H1 (cell line): ENCODE results near the gene ATG16L2. TPM values are rescaled to one million over a fixed set of nuclear protein-coding genes. Genes with fewer than 3 reads are reported as not detected.

ENCODE experiments used
- CTCF ChIA-PET: fragments of 300-600 bp; sonication (Branson Sonifier 250); formaldehyde crosslinking; loops from one replicate; lab custom pipeline; 2021; ENCODE audit not compliant: partially characterized antibody; lab: Charles Lee
- POLR2A ChIA-PET: fragments of 300-600 bp; sonication (Branson Sonifier 250); formaldehyde crosslinking; loops from one replicate; lab custom pipeline; 2021; ENCODE audit warnings: inconsistent platforms; ENCODE audit not compliant: partially characterized antibody; lab: Charles Lee
- DNase-seq, 2 experiments: peaks; one replicate each; pipeline versions ENCODE4 v3.0.0 to v3.0.0-alpha.2; 2010 to 2022; ENCODE audit warnings: low spot score in 2 of 2, low read depth in 1 of 2, mixed read lengths in 1 of 2
- FAIRE-seq: peaks from 2 replicates; lab custom pipeline; 2011; peaks lifted over from hg19 to GRCh38; lab: Jason Lieb, UNC
- H2AFZ ChIP-seq: 2 replicates; pipeline ENCODE4 v1.8.1; 2012; ENCODE audit warnings: low read length, inconsistent platforms
- H2AK5ac ChIP-seq: 2 replicates; pipeline ENCODE4 v1.6.1; 2013; ENCODE audit warnings: low read depth, low read length
- H2BK120ac ChIP-seq: replicated peaks from 2 replicates; pipeline ENCODE3; 2013; ENCODE audit warnings: low read depth, low read length, inconsistent platforms
- H2BK12ac ChIP-seq: 2 replicates; pipeline ENCODE4 v1.6.1; 2013; ENCODE audit warnings: low read depth, low read length
- H2BK15ac ChIP-seq: 2 replicates; pipeline ENCODE4 v1.6.1; 2013; ENCODE audit warnings: low read length
- H2BK20ac ChIP-seq: 2 replicates; pipeline ENCODE4 v1.6.1; 2013; ENCODE audit warnings: low read length
- H2BK5ac ChIP-seq: 2 replicates; pipeline ENCODE4 v1.6.1; 2013; ENCODE audit warnings: low read depth, low read length
- H3K14ac ChIP-seq: 2 replicates; pipeline ENCODE4 v1.6.1; 2013; ENCODE audit warnings: inconsistent platforms; ENCODE audit not compliant: insufficient read length
- H3K18ac ChIP-seq: 2 replicates; pipeline ENCODE4 v1.6.1; 2013; ENCODE audit warnings: low read length; ENCODE audit errors: extremely low read depth
- H3K23ac ChIP-seq: 2 replicates; pipeline ENCODE4 v1.6.1; 2013; ENCODE audit warnings: inconsistent platforms; ENCODE audit not compliant: insufficient read length
- H3K23me2 ChIP-seq: 2 replicates; pipeline ENCODE4 v1.6.1; 2013; ENCODE audit warnings: low read depth, low read length
- H3K27ac ChIP-seq: 2 replicates; pipeline ENCODE4 v1.6.1; 2011; ENCODE audit warnings: low read depth, low read length, inconsistent platforms
- H3K27me3 ChIP-seq, 4 experiments: replicated peaks in 1 of 4; 1 replicate in 1 of 4; 2 replicates in 3 of 4; pipeline versions ENCODE4 v1.6.1 to v1.8.1; 2011 to 2013; ENCODE audit warnings: low read length in 3 of 4, mild to moderate bottlenecking in 3 of 4, inconsistent platforms in 2 of 4, mixed read lengths in 2 of 4, moderate library complexity in 1 of 4; ENCODE audit not compliant: control insufficient read depth in 3 of 4, insufficient read depth in 3 of 4; ENCODE audit errors: extremely low read depth in 1 of 4
- H3K36me3 ChIP-seq, 4 experiments: 2 replicates each; pipeline versions ENCODE4 v1.6.1 to v1.8.1; 2011 to 2013; ENCODE audit warnings: mild to moderate bottlenecking in 4 of 4, low read length in 3 of 4, moderate library complexity in 2 of 4, control low read depth in 1 of 4, inconsistent platforms in 1 of 4; ENCODE audit not compliant: insufficient read depth in 4 of 4, control insufficient read depth in 2 of 4
- H3K4ac ChIP-seq: replicated peaks from 2 replicates; pipeline ENCODE3; 2013; ENCODE audit warnings: low read length, low read depth, mixed read lengths, inconsistent platforms; ENCODE audit not compliant: insufficient read length
- H3K4me1 ChIP-seq, 4 experiments: replicated peaks in 1 of 4; 1 replicate in 1 of 4; 2 replicates in 3 of 4; pipeline versions ENCODE4 v1.6.1 to v1.8.1; 2011 to 2013; ENCODE audit warnings: low read length in 3 of 4, inconsistent platforms in 2 of 4, mixed read lengths in 1 of 4; ENCODE audit not compliant: insufficient read depth in 4 of 4, control insufficient read depth in 3 of 4
- H3K4me2 ChIP-seq, 2 experiments: 2 replicates each; pipeline versions ENCODE4 v1.6.1 to v1.8.1; 2011 to 2013; ENCODE audit warnings: low read depth in 2 of 2, low read length in 2 of 2, control low read depth in 1 of 2, inconsistent platforms in 1 of 2, mild to moderate bottlenecking in 1 of 2; ENCODE audit not compliant: insufficient read depth in 1 of 2
- H3K4me3 ChIP-seq, 4 experiments: fragments of 200-600, 300-600 bp in 1 of 4; sonication (generic), shearing (Covaris generic), sonication (Bioruptor Twin) in 1 of 4; 2 replicates each; pipeline versions ENCODE4 v1.5.1 to v1.8.1; 2011 to 2016; ENCODE audit warnings: low read length in 4 of 4, low read depth in 3 of 4, control low read depth in 2 of 4, inconsistent platforms in 2 of 4, mild to moderate bottlenecking in 2 of 4, mixed read lengths in 1 of 4, moderate library complexity in 1 of 4; ENCODE audit not compliant: insufficient read depth in 2 of 4; ENCODE audit errors: extremely low read depth in 1 of 4
- H3K56ac ChIP-seq: replicated peaks from 2 replicates; pipeline ENCODE3; 2013; ENCODE audit warnings: low read depth, mild to moderate bottlenecking, mixed read lengths, low read length, inconsistent platforms; ENCODE audit not compliant: insufficient read length
- H3K79me1 ChIP-seq: 2 replicates; pipeline ENCODE4 v1.6.1; 2013; ENCODE audit warnings: low read depth, low read length, control low read depth
- H3K79me2 ChIP-seq, 2 experiments: 2 replicates each; pipeline versions ENCODE4 v1.6.1 to v1.8.1; 2012 to 2013; ENCODE audit warnings: low read length in 2 of 2, mild to moderate bottlenecking in 2 of 2, inconsistent platforms in 1 of 2; ENCODE audit not compliant: insufficient read depth in 2 of 2, control insufficient read depth in 1 of 2
- H3K9ac ChIP-seq, 4 experiments: replicated peaks in 1 of 4; 1 replicate in 1 of 4; 2 replicates in 3 of 4; pipeline versions ENCODE4 v1.6.1 to v1.8.1; 2011 to 2013; ENCODE audit warnings: low read depth in 3 of 4, low read length in 3 of 4, control low read depth in 2 of 4, mild to moderate bottlenecking in 2 of 4, moderate library complexity in 2 of 4, inconsistent platforms in 1 of 4; ENCODE audit errors: extremely low read depth in 1 of 4
- H3K9me3 ChIP-seq, 2 experiments: 2 replicates each; pipeline versions ENCODE4 v1.6.1 to v1.8.1; 2012 to 2013; ENCODE audit warnings: mild to moderate bottlenecking in 2 of 2, moderate library complexity in 2 of 2, control low read depth in 1 of 2, inconsistent platforms in 1 of 2, low read depth in 1 of 2, low read length in 1 of 2, mixed read lengths in 1 of 2; ENCODE audit not compliant: insufficient read depth in 2 of 2
- H4K20me1 ChIP-seq, 2 experiments: replicated peaks in 1 of 2; 2 replicates each; pipeline versions ENCODE3 to v1.8.1; 2011 to 2013; ENCODE audit warnings: inconsistent platforms in 2 of 2, low read length in 2 of 2, mild to moderate bottlenecking in 1 of 2; ENCODE audit not compliant: insufficient read depth in 2 of 2, control insufficient read depth in 1 of 2
- H4K5ac ChIP-seq: 2 replicates; pipeline ENCODE4 v1.6.1; 2013; ENCODE audit warnings: low read length, low read depth, mixed read lengths, inconsistent platforms; ENCODE audit not compliant: insufficient read length
- H4K8ac ChIP-seq: 2 replicates; pipeline ENCODE4 v1.8.0; 2013; ENCODE audit warnings: mild to moderate bottlenecking, moderate library complexity, low read length, inconsistent platforms; ENCODE audit not compliant: insufficient read depth; ENCODE audit errors: extremely low read depth
- H4K91ac ChIP-seq: replicated peaks from 2 replicates; pipeline ENCODE3; 2013; ENCODE audit warnings: low read length, mixed read lengths, inconsistent platforms; ENCODE audit not compliant: insufficient read length
- TAF7 ChIP-seq: optimal IDR thresholded peaks from 2 replicates; pipeline ENCODE3; 2011; ENCODE audit warnings: low read depth, mild to moderate bottlenecking, inconsistent platforms, low read length, moderate library complexity, borderline replicate concordance
- WGBS, 2 experiments: shearing (Covaris generic) in 1 of 2; methylation state at CpG; one replicate each; pipeline versions ENCODE4 v1.1.6 to v1.1.7; 2013 to 2015; ENCODE audit warnings: low lambda C conversion rate in 2 of 2, mixed read lengths in 2 of 2, inconsistent platforms in 1 of 2, low coverage in 1 of 2, missing lambda C conversion rate in 1 of 2; ENCODE audit not compliant: insufficient replicate concordance in 2 of 2, insufficient coverage in 1 of 2, insufficient read length in 1 of 2; ENCODE audit errors: extremely low coverage in 1 of 2, missing lambda C conversion rate in 1 of 2; 5-methylcytosine and 5-hydroxymethylcytosine counted together
- polyA plus RNA-seq, 7 experiments: library from polyadenylated mRNA; depleted of rRNA in 3 of 7; stranded (reverse) in 5 of 7; unstranded in 2 of 7; fragments of >200 nt in 5 of 7; fragments of 200-250 nt in 2 of 7; gene quantifications; 1 replicate in 5 of 7; 2 replicates in 1 of 7; 4 replicates in 1 of 7; pipeline versions ENCODE4 v1.2.1 to v1.2.3, GENCODE V29; 2011 to 2013; ENCODE audit warnings: missing spikeins in 2 of 7, mixed read lengths in 2 of 7
- total RNA-seq: library from RNA; stranded (reverse); fragmentation: NEBNext Ultra II Directional; extraction: Animal tissue kit (Norgen Biotek cat#: 25700); gene quantifications from 2 replicates; pipeline ENCODE4 v1.2.1, GENCODE V29; 2021

Gene ATG16L2
- total and polyA plus RNA-seq, 2 of the 8 experiments (the other 6 are each of a cell fraction or from before 2014, with no cell fraction given), result 11.0 to 18.5 TPM

- Histone ChIP-seq H3K56ac (no peak overlapping the region), H2BK12ac (no peak overlapping the region), H3K9ac (no peak overlapping the region), H4K91ac (no peak overlapping the region), H2BK5ac (no peak overlapping the region), H3K4me1 (peaks cover 0 to 15% (median 9%) of the 10 kb centered on the region in 4 experiments; a peak in 5 of 7 replicates), H3K18ac (no peak overlapping the region), H3K14ac (no peak overlapping the region), H3K36me3 (peaks cover 0 to 3% (median 0%) of the 10 kb centered on the region in 4 experiments; a peak in 1 of 8 replicates), H4K20me1 (peaks cover 0 to 6% of the 10 kb centered on the region in 2 experiments), H2BK20ac (no peak overlapping the region), H2BK120ac (no peak overlapping the region), H4K5ac (no peak overlapping the region), H3K23me2 (peaks cover 12% of the 10 kb centered on the region; the same call in 1 of the 2 replicates), H3K23ac (no peak overlapping the region), H2AFZ (no peak overlapping the region), H3K79me1 (no peaks in the 10 kb centered on the region), H3K4me2 (peak overlapping the region; percentile 75 to 97), H2AK5ac (no peak overlapping the region), H3K79me2 (peaks cover 0 to 2% of the 10 kb centered on the region in 2 experiments; a peak in 1 of 4 replicates), H3K9me3 (no peaks in the 10 kb centered on the region), H3K4me3 (peak overlapping the region in 1 of 4 experiments; percentile 78; a peak in 2 of 8 replicates), H3K27me3 (peaks cover 0 to 7% (median 4%) of the 10 kb centered on the region in 4 experiments; a peak in 4 of 7 replicates), H3K4ac (no peak overlapping the region), H2BK15ac (no peak overlapping the region), H3K27ac (no peak overlapping the region), H4K8ac (no peak overlapping the region; the same call in 1 of the 2 replicates)
- DNase-seq (no peak), FAIRE-seq (no peak)
- ChIA-PET POLR2A (interaction anchor here (0.8 to 1.9 kb wide), 10 partner anchors 10 to 87 kb away, joined by 3 to 13 read pairs (median 4); partner anchors contain the start of genes ARAP1 and STARD10), CTCF (interaction anchor here (0.6 to 5.7 kb wide), 25 partner anchors 10 to 424 kb away, joined by 3 to 51 read pairs (median 4); partner anchors contain the start of gene STARD10)
- 85% methylated on average over 4 of the region's 4 CpGs; no CpG with 5 or more reads in 1 of the 2 experiments for WGBS, 2 experiments
- TF ChIP-seq TAF7, result no peak
Measured at GRCh38 chr11:72812604-72812966, 1.6 kb upstream of the ATG16L2 start.
